GM23338 (cell line): ENCODE results near the gene IFT88. TPM values are rescaled to one million over a fixed set of nuclear protein-coding genes. Genes with fewer than 3 reads are reported as not detected.

ENCODE experiments used
- ATAC-seq: fragments of 200-7000 bp; cut with Tn5 transposase; 3 replicates; pipeline ENCODE4 v1.9.1; 2020
- DNase-seq: peaks from one replicate; pipeline ENCODE4 v3.0.0-alpha.2; 2015; ENCODE audit warnings: low spot score
- H2AFZ ChIP-seq: fragments of 200-600 bp; sonication (generic); 2 replicates; pipeline ENCODE4 v1.8.0; 2016; ENCODE audit warnings: antibody characterized with exemption, mild to moderate bottlenecking, moderate library complexity
- H3F3A ChIP-seq: fragments of 200-600 bp; sonication (generic); replicated peaks from 2 replicates; pipeline ENCODE4 v1.8.0; 2017; ENCODE audit warnings: antibody characterized with exemption, mixed run types, low read depth
- H3K27ac ChIP-seq: fragments of 200-600 bp; sonication (generic); 2 replicates; pipeline ENCODE4 v1.6.1; 2016; ENCODE audit warnings: low read depth
- H3K27me3 ChIP-seq: fragments of 200-600 bp; sonication (generic); 2 replicates; pipeline ENCODE4 v1.8.0; 2016; ENCODE audit warnings: mild to moderate bottlenecking, mixed run types, moderate library complexity; ENCODE audit not compliant: insufficient read depth
- H3K36me3 ChIP-seq: fragments of 200-600 bp; sonication (generic); 2 replicates; pipeline ENCODE4 v1.8.0; 2016; ENCODE audit warnings: mild to moderate bottlenecking; ENCODE audit not compliant: insufficient read depth
- H3K4me1 ChIP-seq: fragments of 200-600 bp; sonication (generic); 2 replicates; pipeline ENCODE4 v1.8.0; 2016; ENCODE audit warnings: mild to moderate bottlenecking, moderate library complexity; ENCODE audit not compliant: insufficient read depth
- H3K4me2 ChIP-seq: fragments of 200-600 bp; sonication (generic); 2 replicates; pipeline ENCODE4 v1.7.1; 2017; ENCODE audit warnings: mixed run types
- H3K4me3 ChIP-seq: fragments of 200-600 bp; sonication (generic); 2 replicates; pipeline ENCODE4 v1.6.1; 2016; ENCODE audit warnings: mixed run types
- H3K79me2 ChIP-seq: fragments of 200-600 bp; sonication (generic); replicated peaks from 2 replicates; pipeline ENCODE4 v1.8.0; 2017; ENCODE audit warnings: mild to moderate bottlenecking; ENCODE audit not compliant: insufficient read depth
- H3K9me2 ChIP-seq: fragments of 200-600 bp; sonication (generic); 2 replicates; pipeline ENCODE4 v1.8.0; 2017; ENCODE audit not compliant: insufficient read depth
- H4K20me1 ChIP-seq: fragments of 200-600 bp; sonication (generic); replicated peaks from 2 replicates; pipeline ENCODE4 v1.8.0; 2017; ENCODE audit warnings: mild to moderate bottlenecking; ENCODE audit not compliant: insufficient read depth
- H3K27ac Mint-ChIP-seq: 2 replicates; pipeline ENCODE4 v1.8.0; 2020; ENCODE audit warnings: inconsistent platforms, mild to moderate bottlenecking, moderate library complexity, mixed read lengths
- H3K27me3 Mint-ChIP-seq: 3 replicates; pipeline ENCODE4 v1.8.0; 2022; ENCODE audit warnings: low read depth, mild to moderate bottlenecking, moderate library complexity, mixed read lengths, inconsistent platforms; ENCODE audit not compliant: insufficient read depth, poor library complexity
- H3K36me3 Mint-ChIP-seq: 3 replicates; pipeline ENCODE4 v1.8.0; 2021; ENCODE audit warnings: low read depth, mild to moderate bottlenecking, inconsistent platforms, moderate library complexity, mixed read lengths
- H3K4me1 Mint-ChIP-seq: 3 replicates; pipeline ENCODE4 v1.8.0; 2020; ENCODE audit warnings: mild to moderate bottlenecking, inconsistent platforms, mixed read lengths
- H3K4me3 Mint-ChIP-seq: 3 replicates; pipeline ENCODE4 v1.8.0; 2021; ENCODE audit warnings: moderate library complexity, mild to moderate bottlenecking, inconsistent platforms, mixed read lengths
- H3K9me3 Mint-ChIP-seq: 3 replicates; pipeline ENCODE4 v1.8.0; 2020; ENCODE audit warnings: moderate library complexity, mild to moderate bottlenecking, inconsistent platforms, mixed read lengths
- CREB1 ChIP-seq: fragments of 250-450 bp; sonication (Bioruptor Pico); IDR thresholded peaks from 2 replicates; pipeline ENCODE4 v1.5.0; 2020; ENCODE audit warnings: low read depth, mild to moderate bottlenecking, moderate library complexity
- EZH2 ChIP-seq: fragments of 200-600 bp; sonication (generic); IDR thresholded peaks from one replicate; pipeline ENCODE4 v1.8.0; 2017; ENCODE audit warnings: antibody characterized with exemption, mild to moderate bottlenecking, low read depth; ENCODE audit not compliant: unreplicated experiment
- EZH2phosphoT487 ChIP-seq: fragments of 200-600 bp; sonication (generic); IDR thresholded peaks from one replicate; pipeline ENCODE4 v1.8.1; 2018; ENCODE audit warnings: antibody characterized with exemption; ENCODE audit not compliant: unreplicated experiment
- JUNB ChIP-seq: IDR thresholded peaks from one replicate; pipeline ENCODE4 v1.6.1; 2016; ENCODE audit warnings: antibody characterized with exemption; ENCODE audit not compliant: unreplicated experiment
- POLR2AphosphoS5 ChIP-seq: IDR thresholded peaks from 2 replicates; pipeline ENCODE4 v1.6.1; 2016; ENCODE audit warnings: antibody characterized with exemption, low read depth
- STAT1 ChIP-seq: IDR thresholded peaks from one replicate; pipeline ENCODE4 v1.6.1; 2016; ENCODE audit warnings: antibody characterized with exemption; ENCODE audit not compliant: unreplicated experiment
- ZNF331 ChIP-seq: fragments of 250-450 bp; sonication (Bioruptor Pico); IDR thresholded peaks from 2 replicates; pipeline ENCODE4 v1.5.0; 2020; ENCODE audit warnings: low read depth, mild to moderate bottlenecking, moderate library complexity
- polyA plus RNA-seq: library from polyadenylated mRNA; unstranded; fragments of >200 nt; fragmentation: Nextera tagmentation; extraction: Ambion mirVana; gene quantifications from 2 replicates; pipeline ENCODE4 v1.2.1, GENCODE V29; 2016
- total RNA-seq: library from RNA; depleted of rRNA; stranded (reverse); fragments of >200 nt; shearing (Covaris generic); gene quantifications from 2 replicates; pipeline ENCODE4 v1.2.3, GENCODE V29; 2014
- TF ChIP-seq, protein P1 (sequence below): fragments of 250-450 bp; sonication (Bioruptor Pico); IDR thresholded peaks from 2 replicates; pipeline ENCODE4 v1.5.0; 2020; ENCODE audit warnings: mild to moderate bottlenecking, moderate library complexity
- TF ChIP-seq, protein P2 (sequence below): IDR thresholded peaks from 2 replicates; pipeline ENCODE4 v1.6.1; 2016; ENCODE audit warnings: antibody characterized with exemption

IFT88 gene
- total and polyA plus RNA-seq, 2 experiments from 2014 or later: 8.2 to 8.7 TPM

DNA sequence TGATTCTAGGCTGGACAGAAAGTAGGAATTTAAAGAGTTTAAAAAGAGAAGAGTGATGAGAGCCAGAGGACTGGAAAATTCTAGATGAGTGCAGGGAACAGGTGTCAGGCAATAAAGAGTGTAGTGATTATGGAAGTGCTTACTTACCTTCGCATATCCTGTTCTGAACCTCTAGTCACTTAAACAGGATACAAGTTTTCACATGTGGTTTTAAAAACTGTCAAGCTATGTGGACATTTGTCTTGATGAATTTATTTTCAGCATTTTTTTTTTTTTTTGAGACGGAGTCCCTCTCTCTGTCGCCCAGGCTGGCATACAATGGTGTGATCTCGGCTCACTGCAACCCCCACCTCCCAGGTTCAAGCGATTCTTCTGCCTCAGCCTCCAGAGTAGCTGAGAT lies 102.2 kb downstream of the IFT88 start (continued):
- TF ChIP-seq, protein P1, sequence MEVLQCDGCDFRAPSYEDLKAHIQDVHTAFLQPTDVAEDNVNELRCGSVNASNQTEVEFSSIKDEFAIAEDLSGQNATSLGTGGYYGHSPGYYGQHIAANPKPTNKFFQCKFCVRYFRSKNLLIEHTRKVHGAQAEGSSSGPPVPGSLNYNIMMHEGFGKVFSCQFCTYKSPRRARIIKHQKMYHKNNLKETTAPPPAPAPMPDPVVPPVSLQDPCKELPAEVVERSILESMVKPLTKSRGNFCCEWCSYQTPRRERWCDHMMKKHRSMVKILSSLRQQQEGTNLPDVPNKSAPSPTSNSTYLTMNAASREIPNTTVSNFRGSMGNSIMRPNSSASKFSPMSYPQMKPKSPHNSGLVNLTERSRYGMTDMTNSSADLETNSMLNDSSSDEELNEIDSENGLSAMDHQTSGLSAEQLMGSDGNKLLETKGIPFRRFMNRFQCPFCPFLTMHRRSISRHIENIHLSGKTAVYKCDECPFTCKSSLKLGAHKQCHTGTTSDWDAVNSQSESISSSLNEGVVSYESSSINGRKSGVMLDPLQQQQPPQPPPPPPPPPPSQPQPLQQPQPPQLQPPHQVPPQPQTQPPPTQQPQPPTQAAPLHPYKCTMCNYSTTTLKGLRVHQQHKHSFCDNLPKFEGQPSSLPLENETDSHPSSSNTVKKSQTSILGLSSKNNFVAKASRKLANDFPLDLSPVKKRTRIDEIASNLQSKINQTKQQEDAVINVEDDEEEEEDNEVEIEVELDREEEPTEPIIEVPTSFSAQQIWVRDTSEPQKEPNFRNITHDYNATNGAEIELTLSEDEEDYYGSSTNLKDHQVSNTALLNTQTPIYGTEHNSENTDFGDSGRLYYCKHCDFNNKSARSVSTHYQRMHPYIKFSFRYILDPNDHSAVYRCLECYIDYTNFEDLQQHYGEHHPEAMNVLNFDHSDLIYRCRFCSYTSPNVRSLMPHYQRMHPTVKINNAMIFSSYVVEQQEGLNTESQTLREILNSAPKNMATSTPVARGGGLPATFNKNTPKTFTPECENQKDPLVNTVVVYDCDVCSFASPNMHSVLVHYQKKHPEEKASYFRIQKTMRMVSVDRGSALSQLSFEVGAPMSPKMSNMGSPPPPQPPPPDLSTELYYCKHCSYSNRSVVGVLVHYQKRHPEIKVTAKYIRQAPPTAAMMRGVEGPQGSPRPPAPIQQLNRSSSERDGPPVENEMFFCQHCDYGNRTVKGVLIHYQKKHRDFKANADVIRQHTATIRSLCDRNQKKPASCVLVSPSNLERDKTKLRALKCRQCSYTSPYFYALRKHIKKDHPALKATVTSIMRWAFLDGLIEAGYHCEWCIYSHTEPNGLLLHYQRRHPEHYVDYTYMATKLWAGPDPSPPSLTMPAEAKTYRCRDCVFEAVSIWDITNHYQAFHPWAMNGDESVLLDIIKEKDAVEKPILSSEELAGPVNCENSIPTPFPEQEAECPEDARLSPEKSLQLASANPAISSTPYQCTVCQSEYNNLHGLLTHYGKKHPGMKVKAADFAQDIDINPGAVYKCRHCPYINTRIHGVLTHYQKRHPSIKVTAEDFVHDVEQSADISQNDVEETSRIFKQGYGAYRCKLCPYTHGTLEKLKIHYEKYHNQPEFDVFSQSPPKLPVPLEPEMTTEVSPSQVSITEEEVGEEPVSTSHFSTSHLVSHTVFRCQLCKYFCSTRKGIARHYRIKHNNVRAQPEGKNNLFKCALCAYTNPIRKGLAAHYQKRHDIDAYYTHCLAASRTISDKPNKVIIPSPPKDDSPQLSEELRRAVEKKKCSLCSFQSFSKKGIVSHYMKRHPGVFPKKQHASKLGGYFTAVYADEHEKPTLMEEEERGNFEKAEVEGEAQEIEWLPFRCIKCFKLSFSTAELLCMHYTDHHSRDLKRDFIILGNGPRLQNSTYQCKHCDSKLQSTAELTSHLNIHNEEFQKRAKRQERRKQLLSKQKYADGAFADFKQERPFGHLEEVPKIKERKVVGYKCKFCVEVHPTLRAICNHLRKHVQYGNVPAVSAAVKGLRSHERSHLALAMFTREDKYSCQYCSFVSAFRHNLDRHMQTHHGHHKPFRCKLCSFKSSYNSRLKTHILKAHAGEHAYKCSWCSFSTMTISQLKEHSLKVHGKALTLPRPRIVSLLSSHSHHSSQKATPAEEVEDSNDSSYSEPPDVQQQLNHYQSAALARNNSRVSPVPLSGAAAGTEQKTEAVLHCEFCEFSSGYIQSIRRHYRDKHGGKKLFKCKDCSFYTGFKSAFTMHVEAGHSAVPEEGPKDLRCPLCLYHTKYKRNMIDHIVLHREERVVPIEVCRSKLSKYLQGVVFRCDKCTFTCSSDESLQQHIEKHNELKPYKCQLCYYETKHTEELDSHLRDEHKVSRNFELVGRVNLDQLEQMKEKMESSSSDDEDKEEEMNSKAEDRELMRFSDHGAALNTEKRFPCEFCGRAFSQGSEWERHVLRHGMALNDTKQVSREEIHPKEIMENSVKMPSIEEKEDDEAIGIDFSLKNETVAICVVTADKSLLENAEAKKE (CRISPR knock-in tag): no peak
- TF ChIP-seq EZH2 (no peak), STAT1 (no peak), EZH2phosphoT487 (no peak), JUNB (no peak), POLR2AphosphoS5 (no peak)

DNA sequence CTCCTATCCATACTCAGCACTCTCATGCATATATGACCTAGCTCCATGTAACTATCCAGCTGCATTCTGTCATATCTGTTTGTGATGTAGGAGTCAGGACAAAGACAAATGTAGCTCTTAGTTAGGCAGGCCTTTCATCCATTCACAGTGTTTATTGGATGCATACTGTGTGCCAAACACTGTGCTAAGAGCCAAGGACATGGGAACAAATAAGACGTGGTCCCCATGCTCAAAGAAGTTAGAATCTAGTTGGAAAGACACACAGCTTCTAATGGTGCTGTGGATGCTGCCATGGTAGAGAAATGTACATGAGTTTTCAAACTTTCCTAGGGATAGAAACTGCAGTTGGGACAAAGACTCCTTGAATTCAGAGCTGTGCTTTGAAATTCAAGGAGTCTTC lies 104.8 kb downstream of the IFT88 start:
- Histone ChIP-seq H4K20me1 (no peaks in the 10 kb centered on the region), H3K27ac (no peak overlapping the region), H3F3A (no peaks in the 10 kb centered on the region), H3K79me2 (no peaks in the 10 kb centered on the region), H3K36me3 (no peaks in the 10 kb centered on the region), H2AFZ (no peak overlapping the region), H3K9me2 (no peaks in the 10 kb centered on the region), H3K4me3 (no peak overlapping the region), H3K4me1 (no peaks in the 10 kb centered on the region), H3K4me2 (no peak overlapping the region), H3K27me3 (no peaks in the 10 kb centered on the region)
- H3K4me3 Mint-ChIP-seq: no peak overlapping the region
- H3K36me3 Mint-ChIP-seq: no peaks in the 10 kb centered on the region
- H3K9me3 Mint-ChIP-seq: no peaks in the 10 kb centered on the region
- H3K27ac Mint-ChIP-seq: no peak overlapping the region
- H3K4me1 Mint-ChIP-seq: no peaks in the 10 kb centered on the region
- ATAC-seq: no peak
- no peak for DNase-seq
- peaks cover 2% of the 10 kb centered on the region for H3K27me3 Mint-ChIP-seq
- TF ChIP-seq CREB1 (no peak), POLR2AphosphoS5 (no peak), JUNB (no peak), STAT1 (no peak), ZNF331 (CRISPR knock-in tag) (no peak), EZH2phosphoT487 (no peak)
- TF ChIP-seq, protein P1 (CRISPR knock-in tag): no peak
- TF ChIP-seq, protein P2, sequence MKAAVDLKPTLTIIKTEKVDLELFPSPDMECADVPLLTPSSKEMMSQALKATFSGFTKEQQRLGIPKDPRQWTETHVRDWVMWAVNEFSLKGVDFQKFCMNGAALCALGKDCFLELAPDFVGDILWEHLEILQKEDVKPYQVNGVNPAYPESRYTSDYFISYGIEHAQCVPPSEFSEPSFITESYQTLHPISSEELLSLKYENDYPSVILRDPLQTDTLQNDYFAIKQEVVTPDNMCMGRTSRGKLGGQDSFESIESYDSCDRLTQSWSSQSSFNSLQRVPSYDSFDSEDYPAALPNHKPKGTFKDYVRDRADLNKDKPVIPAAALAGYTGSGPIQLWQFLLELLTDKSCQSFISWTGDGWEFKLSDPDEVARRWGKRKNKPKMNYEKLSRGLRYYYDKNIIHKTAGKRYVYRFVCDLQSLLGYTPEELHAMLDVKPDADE: no peak
